HepG2 (cell line): Measurements from ENCODE around the gene ZNF318. TPM values are rescaled to one million over a fixed set of nuclear protein-coding genes. Genes with fewer than 3 reads are reported as not detected.
"Not testable (repeated sequence)": the region's sequence is repeated elsewhere in the genome, so short reads cannot be mapped to it uniquely, and the experiment has no call there.

Experiments used
- ATAC-seq: fragments of 200-7000 bp; cut with Tn5 transposase; 3 replicates; pipeline ENCODE4 v1.9.1; 2020; ENCODE audit warnings: mild to moderate bottlenecking, moderate library complexity
- BruUV-seq: library from RNA; stranded (reverse); fragments of 400-500 nt; replicated peaks from 2 replicates; lab custom pipeline; 2021; lab: Mats Ljungman, UMichigan
- CTCF ChIA-PET: fragments of 300-600 bp; formaldehyde crosslinking; extraction: SDS; loops from one replicate; lab custom pipeline; 2021; ENCODE audit warnings: low total read pairs, inconsistent platforms, low intra/inter-chr PET ratio; lab: Yijun Ruan, JAX
- POLR2A ChIA-PET: fragments of 350-600 bp; sonication (Branson Sonifier 250); formaldehyde crosslinking; loops from one replicate; lab custom pipeline; 2020; ENCODE audit warnings: antibody characterized with exemption, inconsistent platforms; lab: Yijun Ruan, JAX
- DNase-seq: peaks from one replicate; pipeline ENCODE4 v3.0.0-alpha.2; 2015; ENCODE audit warnings: low spot score
- FAIRE-seq: peaks from 3 replicates; lab custom pipeline; 2011; peaks lifted over from hg19 to GRCh38; lab: Jason Lieb, UNC
- H2AFZ ChIP-seq: one replicate; pipeline ENCODE4 v1.6.1; 2011; ENCODE audit warnings: low read length, inconsistent platforms
- H3K27ac ChIP-seq: fragments of 300-600 bp; 3 replicates; pipeline ENCODE4 v1.8.0; 2011; ENCODE audit warnings: mixed run types, mild to moderate bottlenecking, mixed read lengths, low read length, inconsistent platforms; ENCODE audit not compliant: insufficient read depth; ENCODE audit errors: extremely low read length
- H3K27me3 ChIP-seq, 2 experiments: fragments of 200-600 bp in 1 of 2; 2 replicates in 1 of 2; 3 replicates in 1 of 2; pipeline versions ENCODE4 v1.6.0 to v1.8.0; 2011; ENCODE audit warnings: low read length in 2 of 2, mild to moderate bottlenecking in 2 of 2, moderate library complexity in 2 of 2, inconsistent platforms in 1 of 2; ENCODE audit not compliant: insufficient read depth in 2 of 2, control insufficient read depth in 1 of 2
- H3K36me3 ChIP-seq, 2 experiments: fragments of 200-600 bp in 1 of 2; replicated peaks in 1 of 2; 2 replicates in 1 of 2; 3 replicates in 1 of 2; pipeline versions ENCODE4 v1.5.1 to v1.8.0; 2011; ENCODE audit warnings: low read length in 2 of 2, inconsistent platforms in 1 of 2; ENCODE audit not compliant: insufficient read depth in 2 of 2, control insufficient read depth in 1 of 2
- H3K4me1 ChIP-seq: 2 replicates; pipeline ENCODE4 v1.5.1; 2012; ENCODE audit warnings: low read length, inconsistent platforms; ENCODE audit not compliant: insufficient read depth
- H3K4me2 ChIP-seq: 2 replicates; pipeline ENCODE4 v1.6.0; 2011; ENCODE audit warnings: low read depth, low read length, inconsistent platforms
- H3K4me3 ChIP-seq, 3 experiments: fragments of 200-600 bp in 1 of 3; sonication (generic), shearing (Covaris generic) in 1 of 3; replicated peaks in 1 of 3; 2 replicates each; pipeline ENCODE4 v1.5.1; 2011 to 2016; ENCODE audit warnings: low read length in 3 of 3, inconsistent platforms in 2 of 3, low read depth in 2 of 3, mild to moderate bottlenecking in 2 of 3, control low read depth in 1 of 3, mixed read lengths in 1 of 3; ENCODE audit not compliant: insufficient read depth in 1 of 3
- H3K79me2 ChIP-seq: one replicate; pipeline ENCODE4 v1.6.1; 2011; ENCODE audit warnings: low read length, inconsistent platforms; ENCODE audit not compliant: insufficient read depth
- H3K9ac ChIP-seq: 2 replicates; pipeline ENCODE4 v1.6.0; 2011; ENCODE audit warnings: mild to moderate bottlenecking, low read depth, low read length, inconsistent platforms; ENCODE audit not compliant: insufficient read depth
- H3K9me3 ChIP-seq: 2 replicates; pipeline ENCODE4 v1.5.1; 2012; ENCODE audit warnings: mild to moderate bottlenecking, low read length
- H4K20me1 ChIP-seq: 2 replicates; pipeline ENCODE4 v1.6.0; 2011; ENCODE audit warnings: inconsistent platforms, mild to moderate bottlenecking, low read length, moderate library complexity; ENCODE audit not compliant: insufficient read depth
- ATF7 ChIP-seq, 2 experiments: fragments of 450-650 bp in 1 of 2; sonication (generic) in 1 of 2; formaldehyde crosslinking in 1 of 2; IDR thresholded peaks; 2 replicates each; pipeline versions ENCODE4 v1.4.0 to v1.6.1; 2016 to 2020; ENCODE audit warnings: antibody characterized with exemption in 1 of 2, mild to moderate bottlenecking in 1 of 2, missing genetic modification reagents in 1 of 2
- CREB1 ChIP-seq, 2 experiments: fragments of 450-650 bp in 1 of 2; IDR thresholded peaks; 2 replicates each; pipeline ENCODE4 v1.6.1; 2016 to 2017; ENCODE audit warnings: control low read depth in 1 of 2, mild to moderate bottlenecking in 1 of 2, missing compliant biosample characterization in 1 of 2, missing genetic modification characterization in 1 of 2
- MAFK ChIP-seq, 2 experiments: IDR thresholded peaks in 1 of 2; conservative IDR thresholded peaks in 1 of 2; 2 replicates each; pipeline ENCODE4 v1.6.1; 2011; ENCODE audit warnings: improper control_type of control experiment in 2 of 2, low read length in 2 of 2
- THYN1 ChIP-seq: sonication (generic); formaldehyde crosslinking; IDR thresholded peaks from 2 replicates; pipeline ENCODE4 v1.8.1; 2023; ENCODE audit warnings: low read depth, mild to moderate bottlenecking, moderate library complexity, missing genetic modification reagents, borderline replicate concordance
- WGBS: methylation state at CpG from one replicate; pipeline ENCODE4 v1.1.6; 2017; ENCODE audit warnings: low lambda C conversion rate; 5-methylcytosine and 5-hydroxymethylcytosine counted together
- in situ Hi-C: cut with HindIII; loops from 2 replicates; pipeline ENCODE4 v1.10.0; 2017; ENCODE audit warnings: low pct_unique_long_range_greater_than_20kb; ENCODE audit not compliant: extremely low pct_ligation_motif_present
- intact Hi-C: fragments of 100-400 bp; cut with micrococcal nuclease; formaldehyde crosslinking; loops from one replicate; pipeline ENCODE4 v1.10.0; 2022; ENCODE audit not compliant: unreplicated experiment
- polyA plus RNA-seq, 8 experiments: library from polyadenylated mRNA; depleted of rRNA in 3 of 8; stranded (reverse) in 7 of 8; unstranded in 1 of 8; fragments of >200 nt; fragmentation: Illumina TruSeq in 4 of 8; extraction: Trizol in 4 of 8; gene quantifications; 2 replicates each; pipeline versions ENCODE4 v1.2.1 to v1.2.3, GENCODE V29; 2011 to 2016; ENCODE audit warnings: low read depth in 4 of 8, missing spikeins in 1 of 8, mixed read lengths in 1 of 8; ENCODE audit not compliant: insufficient read depth in 1 of 8
- total RNA-seq, 5 experiments: library from RNA; depleted of rRNA; stranded (reverse); fragments of >200 nt; fragmentation: Illumina TruSeq; extraction: Trizol; gene quantifications; 2 replicates each; pipeline ENCODE4 v1.2.3, GENCODE V29; 2016; ENCODE audit warnings: low read depth in 1 of 5

ZNF318 gene
- total and polyA plus RNA-seq, 2 of the 13 experiments (the other 11 are each of a cell fraction or from before 2014, with no cell fraction given) = 13.0 to 14.5 TPM

DNA sequence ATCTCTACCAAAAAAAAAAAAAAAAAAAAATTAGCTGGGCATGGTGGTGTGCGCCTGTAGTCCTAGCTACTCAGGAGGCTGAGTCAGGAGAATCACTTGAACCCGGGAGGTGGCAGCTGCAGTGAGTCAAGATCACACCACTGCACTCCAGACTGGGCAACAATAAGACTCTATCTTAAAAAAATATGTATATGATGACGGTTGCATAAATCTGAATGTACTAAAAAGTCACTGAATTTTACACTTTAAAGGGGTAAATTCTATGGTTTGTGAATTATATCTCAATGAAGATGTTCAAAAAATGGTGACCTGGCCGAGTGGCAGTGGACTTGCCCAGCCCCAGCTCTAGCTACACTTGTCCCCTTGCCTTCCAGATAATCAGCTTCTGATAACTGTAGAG, 47.5 kb upstream of the ZNF318 start:
- intact Hi-C loops = no loop called here
- H3K27ac ChIP-seq = no peak overlapping the region
- no peak overlapping the region for H3K4me2 ChIP-seq
- H4K20me1 ChIP-seq = no peaks in the 10 kb centered on the region
- H3K9me3 ChIP-seq = no peaks in the 10 kb centered on the region
- H2AFZ ChIP-seq = no peak overlapping the region
- TF ChIP-seq THYN1 (no peak), MAFK (conservative IDR thresholded peaks at IDR 0.05 in 1 of 2, IDR thresholded peaks at IDR 0.05 in 1 of 2; ENCODE audit: low read length in 2 of 2) (peak in 1 of 2 experiments; percentile 58; a peak in 2 of 4 replicates)
- WGBS = 45% methylated on average over 4 of the region's 4 CpGs
- ChIA-PET CTCF (no interaction called here), POLR2A (interaction anchor here (0.7 kb wide), 1 partner anchor 71 kb away, joined by 3 read pairs; no protein-coding TSS in a partner anchor)
- H3K27me3 ChIP-seq = peaks cover 0 to 16% of the 10 kb centered on the region in 2 experiments; a peak in 3 of 5 replicates
- ATAC-seq (no peak), FAIRE-seq (no peak), DNase-seq (no peak)
- BruUV-seq = no TSS peak
- no peaks in the 10 kb centered on the region for H3K36me3 ChIP-seq
- no peaks in the 10 kb centered on the region for H3K79me2 ChIP-seq
- no peaks in the 10 kb centered on the region for H3K4me1 ChIP-seq
- in situ Hi-C loops = no loop called here
- H3K4me3 ChIP-seq = no peak overlapping the region
- no peak overlapping the region for H3K9ac ChIP-seq

DNA sequence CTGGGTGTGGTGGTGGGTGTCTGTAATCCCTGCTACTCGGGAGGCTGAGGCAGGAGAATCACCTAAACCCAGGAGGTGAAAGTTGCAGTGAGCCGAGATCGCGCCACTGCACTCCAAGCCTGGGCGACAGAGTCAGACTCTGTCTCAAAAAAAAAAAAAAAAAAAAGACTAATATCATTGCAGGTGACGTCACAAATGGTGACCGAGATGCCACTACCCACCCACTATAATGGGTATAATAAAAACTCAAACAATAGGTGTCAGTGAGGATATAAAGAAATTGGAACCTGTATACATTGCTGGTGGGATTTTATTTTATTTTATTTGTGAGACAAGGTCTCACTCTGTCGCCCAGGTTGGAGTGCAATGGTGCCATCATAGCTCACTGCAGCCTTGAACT, 45.8 kb upstream of the ZNF318 start:
- H3K4me3 ChIP-seq; H3K9ac ChIP-seq; intact Hi-C loops; FAIRE-seq; H2AFZ ChIP-seq; H3K4me1 ChIP-seq; CTCF ChIA-PET; H3K79me2 ChIP-seq; ATAC-seq; H3K36me3 ChIP-seq; H3K9me3 ChIP-seq; BruUV-seq; in situ Hi-C loops; DNase-seq; H3K27ac ChIP-seq; H3K4me2 ChIP-seq; H4K20me1 ChIP-seq; TF ChIP-seq CREB1, ATF7 (CRISPR knock-in tag; IDR thresholded peaks at IDR 0.05): not testable (repeated sequence)
- WGBS = 53% methylated on average over 8 of the region's 8 CpGs
- H3K27me3 ChIP-seq = peaks cover 0 to 16% of the 10 kb centered on the region in 2 experiments; a peak in 3 of 5 replicates
- POLR2A ChIA-PET = interaction anchor here (1.2 kb wide), 1 partner anchor 46 kb away, joined by 3 read pairs; the partner anchor contains the start of gene ZNF318
- TF ChIP-seq CREB1 (IDR thresholded peaks at IDR 0.05) (peak; percentile 97), ATF7 (IDR thresholded peaks at IDR 0.05) (peak; percentile 96)
